GM12878 (cell line): ENCODE results near the gene ZDHHC22. TPM values are rescaled to one million over a fixed set of nuclear protein-coding genes. Genes with fewer than 3 reads are reported as not detected.

Experiments used
- ATAC-seq: fragments of 200-7000 bp; cut with Tn5 transposase; 3 replicates; pipeline ENCODE4 v1.9.1; 2020; ENCODE audit warnings: mild to moderate bottlenecking, moderate library complexity
- BruUV-seq: library from RNA; stranded (reverse); fragments of 400-500 nt; replicated peaks from 2 replicates; lab custom pipeline; 2021; lab: Mats Ljungman, UMichigan
- CTCF ChIA-PET: fragments of 300-600 bp; sonication (Branson Sonifier 250); formaldehyde crosslinking; extraction: SDS; loops from one replicate; lab custom pipeline; 2021; ENCODE audit warnings: inconsistent platforms; lab: Yijun Ruan, JAX
- POLR2A ChIA-PET: fragments of 350-600 bp; formaldehyde crosslinking; extraction: SDS; loops from one replicate; lab custom pipeline; 2021; ENCODE audit warnings: inconsistent platforms; lab: Charles Lee
- RAD21 ChIA-PET: fragments of 300-600 bp; sonication (Branson Sonifier 250); formaldehyde crosslinking; loops from one replicate; lab custom pipeline; 2023; ENCODE audit warnings: antibody characterized with exemption; ENCODE audit not compliant: unreplicated experiment; lab: Charles Lee
- SMC1A ChIA-PET: fragments of 300-600 bp; sonication (Branson Sonifier 250); formaldehyde crosslinking; loops from one replicate; lab custom pipeline; 2023; ENCODE audit not compliant: unreplicated experiment, uncharacterized antibody; lab: Charles Lee
- DNase-seq: peaks from one replicate; pipeline ENCODE4 v3.0.0-alpha.2; 2011; ENCODE audit warnings: low read depth, low spot score
- FAIRE-seq: peaks from 3 replicates; lab custom pipeline; 2011; peaks lifted over from hg19 to GRCh38; lab: Jason Lieb, UNC
- H2AFZ ChIP-seq: 2 replicates; pipeline ENCODE4 v1.6.0; 2011; ENCODE audit warnings: low read depth, low read length, control low read depth; ENCODE audit not compliant: control insufficient read depth
- H3K27ac ChIP-seq: 2 replicates; pipeline ENCODE4 v1.5.1; 2011; ENCODE audit warnings: control low read depth; ENCODE audit not compliant: control insufficient read depth, insufficient read depth
- H3K27me3 ChIP-seq, 2 experiments: replicated peaks in 1 of 2; 2 replicates each; pipeline versions ENCODE4 v1.6.0 to v1.6.1; 2011; ENCODE audit warnings: low read length in 1 of 2; ENCODE audit not compliant: control insufficient read depth in 2 of 2, insufficient read depth in 2 of 2
- H3K36me3 ChIP-seq, 2 experiments: 2 replicates each; pipeline ENCODE4 v1.5.1; 2011; ENCODE audit warnings: low read length in 1 of 2; ENCODE audit not compliant: control insufficient read depth in 2 of 2, insufficient read depth in 2 of 2
- H3K4me1 ChIP-seq: 2 replicates; pipeline ENCODE4 v1.6.1; 2011; ENCODE audit warnings: mild to moderate bottlenecking, low read length, moderate library complexity, mixed read lengths; ENCODE audit not compliant: control insufficient read depth, insufficient read depth
- H3K4me2 ChIP-seq: 2 replicates; pipeline ENCODE4 v1.6.0; 2011; ENCODE audit warnings: control low read depth; ENCODE audit not compliant: control insufficient read depth, insufficient read depth
- H3K4me3 ChIP-seq: fragments of 200-600 bp; sonication (generic); 2 replicates; pipeline ENCODE4 v1.5.1; 2016
- H3K79me2 ChIP-seq: 2 replicates; pipeline ENCODE4 v1.6.0; 2011; ENCODE audit warnings: low read length; ENCODE audit not compliant: control insufficient read depth, insufficient read depth
- H3K9ac ChIP-seq: 2 replicates; pipeline ENCODE4 v1.8.0; 2011; ENCODE audit warnings: low read length, control low read depth, mixed read lengths; ENCODE audit not compliant: control insufficient read depth, insufficient read depth
- H3K9me3 ChIP-seq: replicated peaks from 3 replicates; pipeline ENCODE4 v1.5.1; 2011; ENCODE audit warnings: mild to moderate bottlenecking, low read length; ENCODE audit not compliant: control insufficient read depth, insufficient read depth
- H4K20me1 ChIP-seq: 2 replicates; pipeline ENCODE4 v1.6.0; 2011; ENCODE audit not compliant: control insufficient read depth, insufficient read depth
- HDAC2 ChIP-seq: fragments of 200-600 bp; sonication (generic); IDR thresholded peaks from 2 replicates; pipeline ENCODE4 v1.6.1; 2017
- NFXL1 ChIP-seq: fragments of 450-650 bp; IDR thresholded peaks from 2 replicates; pipeline ENCODE4 v1.6.1; 2017; ENCODE audit warnings: antibody characterized with exemption, mild to moderate bottlenecking, borderline replicate concordance
- NFYA ChIP-seq: IDR thresholded peaks from 2 replicates; pipeline ENCODE4 v1.6.1; 2011; ENCODE audit warnings: low read depth, mild to moderate bottlenecking, low read length, improper control_type of control experiment, borderline replicate concordance
- TARDBP ChIP-seq: IDR thresholded peaks from 2 replicates; pipeline ENCODE4 v1.6.1; 2016; ENCODE audit warnings: borderline replicate concordance
- ZNF384 ChIP-seq: IDR thresholded peaks from 2 replicates; pipeline ENCODE4 v1.6.1; 2012; ENCODE audit warnings: low read depth, mild to moderate bottlenecking, low read length, improper control_type of control experiment, borderline replicate concordance
- WGBS: methylation state at CpG from one replicate; pipeline ENCODE4 v1.1.6; 2016; ENCODE audit warnings: low lambda C conversion rate; ENCODE audit not compliant: insufficient replicate concordance, insufficient coverage; ENCODE audit errors: missing lambda C conversion rate; 5-methylcytosine and 5-hydroxymethylcytosine counted together
- in situ Hi-C: fragments of 300-500 bp; cut with MboI; formaldehyde crosslinking; loops from 9 replicates; pipeline ENCODE4 v1.14.3; 2018; ENCODE audit warnings: mixed read lengths
- intact Hi-C: fragments of 100-400 bp; cut with micrococcal nuclease; formaldehyde crosslinking; loops from one replicate; pipeline ENCODE4 v1.14.2; 2022; ENCODE audit not compliant: unreplicated experiment
- polyA plus RNA-seq, 11 experiments: library from polyadenylated mRNA; depleted of rRNA in 4 of 11; unstranded in 6 of 11; stranded (reverse) in 5 of 11; fragments of >200 nt; fragmentation: Nextera tagmentation in 4 of 11; fragmentation: Illumina TruSeq in 1 of 11; extraction: Ambion mirVana in 4 of 11; extraction: Trizol in 1 of 11; gene quantifications; 1 replicate in 1 of 11; 2 replicates in 10 of 11; pipeline versions ENCODE4 v1.2.1 to v1.2.3, GENCODE V29; 2011 to 2016; ENCODE audit warnings: inconsistent platforms in 2 of 11, missing spikeins in 2 of 11, low read depth in 1 of 11
- total RNA-seq, 4 experiments: library from RNA; depleted of rRNA in 3 of 4; stranded (reverse); fragments of >200 nt in 3 of 4; fragmentation: Illumina TruSeq in 1 of 4; extraction: Trizol in 1 of 4; gene quantifications; 2 replicates each; pipeline versions ENCODE4 v1.2.1 to v1.2.3, GENCODE V29; 2013 to 2021
- TF ChIP-seq, protein P1 (sequence below): IDR thresholded peaks from 2 replicates; pipeline ENCODE4 v1.6.1; 2012; ENCODE audit warnings: improper control_type of control experiment, low read depth, low read length; ENCODE audit not compliant: insufficient replicate concordance
- TF ChIP-seq, protein P2 (sequence below): fragments of 450-650 bp; IDR thresholded peaks from 2 replicates; pipeline ENCODE4 v1.6.1; 2017; ENCODE audit warnings: mild to moderate bottlenecking, low read depth, inconsistent platforms; ENCODE audit not compliant: poor library complexity, severe bottlenecking
- TF ChIP-seq, protein P3 (sequence below): fragments of 450-650 bp; formaldehyde crosslinking; IDR thresholded peaks from 2 replicates; pipeline ENCODE4 v1.5.0; 2022; ENCODE audit warnings: mild to moderate bottlenecking, missing genetic modification characterization

Gene ZDHHC22
- total and polyA plus RNA-seq, 10 of the 15 experiments (the other 5 are each of a cell fraction or from before 2014, with no cell fraction given): 0.06 TPM; not detected in 9

DNA sequence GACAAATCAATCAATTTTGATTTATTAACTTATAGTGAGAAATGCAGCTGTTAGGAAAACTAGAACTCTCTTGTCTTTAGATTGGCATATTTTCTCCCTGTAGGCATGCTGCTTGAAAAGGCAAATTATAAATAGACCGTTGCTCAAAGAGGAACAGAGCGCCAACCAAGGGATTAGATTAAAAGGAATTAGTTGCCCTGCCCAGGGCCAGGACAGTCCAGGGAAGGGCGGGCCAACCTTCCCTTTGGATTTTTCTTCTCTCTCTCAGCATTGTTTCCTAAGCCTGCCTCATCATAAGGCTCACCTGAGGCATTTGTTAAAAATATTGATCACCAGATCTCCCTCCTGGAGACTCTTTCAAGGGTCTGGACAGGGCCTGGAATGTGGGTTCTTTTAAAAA, 34.9 kb downstream of the ZDHHC22 start (continued):
- TF ChIP-seq, protein P1, sequence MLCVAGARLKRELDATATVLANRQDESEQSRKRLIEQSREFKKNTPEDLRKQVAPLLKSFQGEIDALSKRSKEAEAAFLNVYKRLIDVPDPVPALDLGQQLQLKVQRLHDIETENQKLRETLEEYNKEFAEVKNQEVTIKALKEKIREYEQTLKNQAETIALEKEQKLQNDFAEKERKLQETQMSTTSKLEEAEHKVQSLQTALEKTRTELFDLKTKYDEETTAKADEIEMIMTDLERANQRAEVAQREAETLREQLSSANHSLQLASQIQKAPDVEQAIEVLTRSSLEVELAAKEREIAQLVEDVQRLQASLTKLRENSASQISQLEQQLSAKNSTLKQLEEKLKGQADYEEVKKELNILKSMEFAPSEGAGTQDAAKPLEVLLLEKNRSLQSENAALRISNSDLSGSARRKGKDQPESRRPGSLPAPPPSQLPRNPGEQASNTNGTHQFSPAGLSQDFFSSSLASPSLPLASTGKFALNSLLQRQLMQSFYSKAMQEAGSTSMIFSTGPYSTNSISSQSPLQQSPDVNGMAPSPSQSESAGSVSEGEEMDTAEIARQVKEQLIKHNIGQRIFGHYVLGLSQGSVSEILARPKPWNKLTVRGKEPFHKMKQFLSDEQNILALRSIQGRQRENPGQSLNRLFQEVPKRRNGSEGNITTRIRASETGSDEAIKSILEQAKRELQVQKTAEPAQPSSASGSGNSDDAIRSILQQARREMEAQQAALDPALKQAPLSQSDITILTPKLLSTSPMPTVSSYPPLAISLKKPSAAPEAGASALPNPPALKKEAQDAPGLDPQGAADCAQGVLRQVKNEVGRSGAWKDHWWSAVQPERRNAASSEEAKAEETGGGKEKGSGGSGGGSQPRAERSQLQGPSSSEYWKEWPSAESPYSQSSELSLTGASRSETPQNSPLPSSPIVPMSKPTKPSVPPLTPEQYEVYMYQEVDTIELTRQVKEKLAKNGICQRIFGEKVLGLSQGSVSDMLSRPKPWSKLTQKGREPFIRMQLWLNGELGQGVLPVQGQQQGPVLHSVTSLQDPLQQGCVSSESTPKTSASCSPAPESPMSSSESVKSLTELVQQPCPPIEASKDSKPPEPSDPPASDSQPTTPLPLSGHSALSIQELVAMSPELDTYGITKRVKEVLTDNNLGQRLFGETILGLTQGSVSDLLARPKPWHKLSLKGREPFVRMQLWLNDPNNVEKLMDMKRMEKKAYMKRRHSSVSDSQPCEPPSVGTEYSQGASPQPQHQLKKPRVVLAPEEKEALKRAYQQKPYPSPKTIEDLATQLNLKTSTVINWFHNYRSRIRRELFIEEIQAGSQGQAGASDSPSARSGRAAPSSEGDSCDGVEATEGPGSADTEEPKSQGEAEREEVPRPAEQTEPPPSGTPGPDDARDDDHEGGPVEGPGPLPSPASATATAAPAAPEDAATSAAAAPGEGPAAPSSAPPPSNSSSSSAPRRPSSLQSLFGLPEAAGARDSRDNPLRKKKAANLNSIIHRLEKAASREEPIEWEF: no peak
- TF ChIP-seq HDAC2 (no peak), TARDBP (no peak), NFYA (no peak)

DNA sequence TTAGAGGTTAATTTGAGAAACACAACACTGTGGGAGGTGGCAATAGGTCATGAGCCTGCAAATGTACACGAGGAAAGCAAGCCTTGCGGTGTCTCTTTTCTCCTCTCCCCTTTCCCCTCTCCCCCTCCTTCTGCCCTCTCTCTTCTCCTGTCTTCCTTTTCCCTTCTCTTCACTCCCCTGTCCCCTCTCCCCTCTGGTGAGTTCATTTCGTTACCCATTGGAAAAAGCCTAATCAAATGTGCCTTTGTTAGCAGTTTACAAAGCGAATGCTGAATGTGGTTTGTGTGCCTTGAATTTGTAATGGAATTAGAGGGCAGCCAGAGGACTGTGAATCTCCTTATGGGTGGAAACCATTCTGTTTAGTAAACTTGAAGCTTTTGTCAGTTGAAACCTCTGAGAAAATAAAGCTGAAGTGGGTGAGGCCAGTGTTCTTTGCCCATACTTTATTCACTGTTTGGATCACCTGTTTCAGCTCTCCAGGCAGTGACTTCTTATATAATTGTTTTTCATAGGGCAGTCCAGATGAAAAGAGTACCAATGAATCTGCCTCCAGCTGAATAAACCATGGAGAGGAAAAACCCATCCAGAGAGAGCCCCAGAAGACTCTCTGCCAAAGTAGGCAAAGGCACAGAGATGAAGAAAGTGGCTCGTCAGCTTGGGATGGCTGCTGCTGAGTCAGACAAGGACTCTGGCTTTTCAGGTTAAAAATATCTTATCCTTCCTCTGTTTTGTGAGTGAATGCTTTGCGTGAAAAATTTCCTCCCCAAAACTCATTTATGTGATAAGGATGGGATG, 36.2 kb downstream of the ZDHHC22 start:
- ChIA-PET CTCF (interaction anchor here (1.2 to 21.9 kb wide), 4 partner anchors 10 to 211 kb away, joined by 3 to 445 read pairs (median 5); no protein-coding TSS in a partner anchor), SMC1A (interaction anchor here (0.8 to 21.4 kb wide), 2 partner anchors 14 to 229 kb away, joined by 3 to 428 read pairs; no protein-coding TSS in a partner anchor), POLR2A (interaction anchor here (1.2 to 2.2 kb wide), 2 partner anchors 11 to 16 kb away, joined by 5 to 7 read pairs; no protein-coding TSS in a partner anchor), RAD21 (interaction anchor here (13.2 kb wide), 1 partner anchor 17 kb away, joined by 185 read pairs; no protein-coding TSS in a partner anchor)
- peaks cover 0 to 17% of the 10 kb centered on the region in 2 experiments; a peak in 2 of 4 replicates for H3K36me3 ChIP-seq
- BruUV-seq: no TSS peak
- H3K4me2 ChIP-seq: no peak overlapping the region
- peaks cover 2% of the 10 kb centered on the region for H3K79me2 ChIP-seq
- no peak for DNase-seq
- H3K4me3 ChIP-seq: no peak overlapping the region
- no peak overlapping the region for H3K27ac ChIP-seq
- no peaks in the 10 kb centered on the region for H3K9me3 ChIP-seq
- H3K27me3 ChIP-seq: no peaks in the 10 kb centered on the region
- no peak for FAIRE-seq
- WGBS: 89% methylated on average over 6 of the region's 6 CpGs
- no peaks in the 10 kb centered on the region for H4K20me1 ChIP-seq
- H3K4me1 ChIP-seq: peaks cover 10% of the 10 kb centered on the region
- ATAC-seq: no peak
- no peak overlapping the region for H3K9ac ChIP-seq
- in situ Hi-C loops: no loop called here
- intact Hi-C loops: no loop called here
- H2AFZ ChIP-seq: no peak overlapping the region
- TF ChIP-seq, protein P2, sequence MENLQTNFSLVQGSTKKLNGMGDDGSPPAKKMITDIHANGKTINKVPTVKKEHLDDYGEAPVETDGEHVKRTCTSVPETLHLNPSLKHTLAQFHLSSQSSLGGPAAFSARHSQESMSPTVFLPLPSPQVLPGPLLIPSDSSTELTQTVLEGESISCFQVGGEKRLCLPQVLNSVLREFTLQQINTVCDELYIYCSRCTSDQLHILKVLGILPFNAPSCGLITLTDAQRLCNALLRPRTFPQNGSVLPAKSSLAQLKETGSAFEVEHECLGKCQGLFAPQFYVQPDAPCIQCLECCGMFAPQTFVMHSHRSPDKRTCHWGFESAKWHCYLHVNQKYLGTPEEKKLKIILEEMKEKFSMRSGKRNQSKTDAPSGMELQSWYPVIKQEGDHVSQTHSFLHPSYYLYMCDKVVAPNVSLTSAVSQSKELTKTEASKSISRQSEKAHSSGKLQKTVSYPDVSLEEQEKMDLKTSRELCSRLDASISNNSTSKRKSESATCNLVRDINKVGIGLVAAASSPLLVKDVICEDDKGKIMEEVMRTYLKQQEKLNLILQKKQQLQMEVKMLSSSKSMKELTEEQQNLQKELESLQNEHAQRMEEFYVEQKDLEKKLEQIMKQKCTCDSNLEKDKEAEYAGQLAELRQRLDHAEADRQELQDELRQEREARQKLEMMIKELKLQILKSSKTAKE: no peak
- TF ChIP-seq ZNF384 (no peak), NFXL1 (no peak)
- TF ChIP-seq, protein P3, sequence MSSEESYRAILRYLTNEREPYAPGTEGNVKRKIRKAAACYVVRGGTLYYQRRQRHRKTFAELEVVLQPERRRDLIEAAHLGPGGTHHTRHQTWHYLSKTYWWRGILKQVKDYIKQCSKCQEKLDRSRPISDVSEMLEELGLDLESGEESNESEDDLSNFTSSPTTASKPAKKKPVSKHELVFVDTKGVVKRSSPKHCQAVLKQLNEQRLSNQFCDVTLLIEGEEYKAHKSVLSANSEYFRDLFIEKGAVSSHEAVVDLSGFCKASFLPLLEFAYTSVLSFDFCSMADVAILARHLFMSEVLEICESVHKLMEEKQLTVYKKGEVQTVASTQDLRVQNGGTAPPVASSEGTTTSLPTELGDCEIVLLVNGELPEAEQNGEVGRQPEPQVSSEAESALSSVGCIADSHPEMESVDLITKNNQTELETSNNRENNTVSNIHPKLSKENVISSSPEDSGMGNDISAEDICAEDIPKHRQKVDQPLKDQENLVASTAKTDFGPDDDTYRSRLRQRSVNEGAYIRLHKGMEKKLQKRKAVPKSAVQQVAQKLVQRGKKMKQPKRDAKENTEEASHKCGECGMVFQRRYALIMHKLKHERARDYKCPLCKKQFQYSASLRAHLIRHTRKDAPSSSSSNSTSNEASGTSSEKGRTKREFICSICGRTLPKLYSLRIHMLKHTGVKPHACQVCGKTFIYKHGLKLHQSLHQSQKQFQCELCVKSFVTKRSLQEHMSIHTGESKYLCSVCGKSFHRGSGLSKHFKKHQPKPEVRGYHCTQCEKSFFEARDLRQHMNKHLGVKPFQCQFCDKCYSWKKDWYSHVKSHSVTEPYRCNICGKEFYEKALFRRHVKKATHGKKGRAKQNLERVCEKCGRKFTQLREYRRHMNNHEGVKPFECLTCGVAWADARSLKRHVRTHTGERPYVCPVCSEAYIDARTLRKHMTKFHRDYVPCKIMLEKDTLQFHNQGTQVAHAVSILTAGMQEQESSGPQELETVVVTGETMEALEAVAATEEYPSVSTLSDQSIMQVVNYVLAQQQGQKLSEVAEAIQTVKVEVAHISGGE: no peak
